H9 (cell line): ENCODE results near the gene NSUN2. TPM values are rescaled to one million over a fixed set of nuclear protein-coding genes. Genes with fewer than 3 reads are reported as not detected.

Source experiments
- DNase-seq: peaks from one replicate; pipeline ENCODE4 v3.0.0-alpha.2; 2017
- H2AFZ ChIP-seq: one replicate; pipeline ENCODE4 v1.6.1; 2013; ENCODE audit warnings: mild to moderate bottlenecking, low read length, control low read depth, moderate library complexity
- H2AK5ac ChIP-seq: 2 replicates; pipeline ENCODE4 v1.6.1; 2013; ENCODE audit warnings: low read length, control low read depth, mixed read lengths; ENCODE audit not compliant: insufficient read length
- H2BK120ac ChIP-seq: one replicate; pipeline ENCODE4 v1.6.1; 2013; ENCODE audit warnings: low read depth, mild to moderate bottlenecking, low read length, control low read depth, inconsistent platforms; ENCODE audit not compliant: poor library complexity, severe bottlenecking
- H2BK12ac ChIP-seq: 2 replicates; pipeline ENCODE4 v1.6.1; 2013; ENCODE audit warnings: low read length, control low read depth, mixed read lengths, low read depth; ENCODE audit not compliant: insufficient read length
- H2BK15ac ChIP-seq: 2 replicates; pipeline ENCODE4 v1.6.1; 2013; ENCODE audit warnings: low read depth, low read length, control low read depth
- H2BK20ac ChIP-seq: one replicate; pipeline ENCODE4 v1.6.1; 2013; ENCODE audit warnings: low read depth, mild to moderate bottlenecking, low read length, control low read depth, inconsistent platforms; ENCODE audit not compliant: poor library complexity, severe bottlenecking
- H2BK5ac ChIP-seq: 2 replicates; pipeline ENCODE4 v1.6.1; 2013; ENCODE audit warnings: low read length, control low read depth, mixed read lengths; ENCODE audit not compliant: insufficient read length
- H3K14ac ChIP-seq: 2 replicates; pipeline ENCODE4 v1.6.1; 2013; ENCODE audit warnings: low read length, control low read depth; ENCODE audit not compliant: insufficient read depth
- H3K18ac ChIP-seq: 2 replicates; pipeline ENCODE4 v1.6.1; 2013; ENCODE audit warnings: low read depth, mild to moderate bottlenecking, mixed read lengths, low read length, control low read depth; ENCODE audit not compliant: insufficient read length
- H3K23ac ChIP-seq: 2 replicates; pipeline ENCODE4 v1.6.1; 2013; ENCODE audit warnings: low read length, control low read depth, mixed read lengths, low read depth; ENCODE audit not compliant: insufficient read length
- H3K23me2 ChIP-seq: 2 replicates; pipeline ENCODE4 v1.6.1; 2013; ENCODE audit warnings: low read depth, mild to moderate bottlenecking, mixed read lengths, low read length, control low read depth; ENCODE audit not compliant: insufficient read length, poor library complexity, severe bottlenecking
- H3K27ac ChIP-seq: 2 replicates; pipeline ENCODE4 v1.5.1; 2013; ENCODE audit warnings: low read length, control low read depth, mixed read lengths, low read depth; ENCODE audit not compliant: insufficient read length
- H3K27me3 ChIP-seq: 2 replicates; pipeline ENCODE4 v1.6.1; 2013; ENCODE audit warnings: low read length, control low read depth, inconsistent platforms; ENCODE audit not compliant: insufficient read depth
- H3K4ac ChIP-seq: 2 replicates; pipeline ENCODE4 v1.6.1; 2013; ENCODE audit warnings: low read depth, mild to moderate bottlenecking, control low read depth, inconsistent platforms, low read length, moderate library complexity
- H3K4me1 ChIP-seq: 2 replicates; pipeline ENCODE4 v1.6.1; 2013; ENCODE audit warnings: low read length, control low read depth, inconsistent platforms; ENCODE audit not compliant: insufficient read depth
- H3K4me2 ChIP-seq: 2 replicates; pipeline ENCODE4 v1.6.1; 2013; ENCODE audit warnings: low read length, control low read depth, mixed read lengths; ENCODE audit not compliant: insufficient read length, insufficient read depth
- H3K56ac ChIP-seq: 2 replicates; pipeline ENCODE4 v1.6.1; 2013; ENCODE audit warnings: low read depth, mild to moderate bottlenecking, mixed read lengths, low read length, control low read depth; ENCODE audit not compliant: insufficient read length
- H3K79me1 ChIP-seq: 2 replicates; pipeline ENCODE4 v1.6.1; 2013; ENCODE audit warnings: low read depth, mild to moderate bottlenecking, moderate library complexity, low read length, control low read depth, inconsistent platforms; ENCODE audit not compliant: insufficient read depth, poor library complexity, severe bottlenecking
- H3K79me2 ChIP-seq: 2 replicates; pipeline ENCODE4 v1.6.1; 2013; ENCODE audit warnings: low read length, control low read depth, inconsistent platforms; ENCODE audit not compliant: insufficient read depth
- H3K9ac ChIP-seq: 2 replicates; pipeline ENCODE4 v1.6.1; 2013; ENCODE audit warnings: low read length, control low read depth, mixed read lengths; ENCODE audit not compliant: insufficient read length; ENCODE audit errors: extremely low read depth
- H3K9me3 ChIP-seq: one replicate; pipeline ENCODE4 v1.6.1; 2013; ENCODE audit warnings: low read depth, low read length, inconsistent platforms; ENCODE audit not compliant: control insufficient read depth
- H3T11ph ChIP-seq: one replicate; pipeline ENCODE4 v1.6.1; 2013; ENCODE audit warnings: mild to moderate bottlenecking, low read length, control low read depth, inconsistent platforms
- H4K20me1 ChIP-seq: one replicate; pipeline ENCODE4 v1.6.1; 2013; ENCODE audit not compliant: control insufficient read depth, insufficient read length, insufficient read depth
- H4K5ac ChIP-seq: 2 replicates; pipeline ENCODE4 v1.6.1; 2013; ENCODE audit warnings: low read depth, mild to moderate bottlenecking, mixed read lengths, low read length, control low read depth; ENCODE audit not compliant: insufficient read length
- H4K8ac ChIP-seq: replicated peaks from 2 replicates; pipeline ENCODE4 v1.6.1; 2013; ENCODE audit warnings: low read length, control low read depth, mixed read lengths, low read depth; ENCODE audit not compliant: insufficient read length
- H4K91ac ChIP-seq: 2 replicates; pipeline ENCODE4 v1.6.1; 2013; ENCODE audit warnings: low read depth, mild to moderate bottlenecking, moderate library complexity, mixed read lengths, low read length, control low read depth; ENCODE audit not compliant: insufficient read length
- H3K27ac Mint-ChIP-seq, 3 experiments: 2 replicates in 2 of 3; 3 replicates in 1 of 3; pipeline ENCODE4 v1.8.0; 2020 to 2021; ENCODE audit warnings: mixed read lengths in 3 of 3, mild to moderate bottlenecking in 1 of 3, moderate library complexity in 1 of 3
- H3K27me3 Mint-ChIP-seq: 2 replicates; pipeline ENCODE4 v1.8.0; 2021; ENCODE audit warnings: low read depth, mild to moderate bottlenecking, moderate library complexity, mixed read lengths
- H3K36me3 Mint-ChIP-seq, 3 experiments: 2 replicates in 2 of 3; 3 replicates in 1 of 3; pipeline ENCODE4 v1.8.0; 2020 to 2021; ENCODE audit warnings: low read depth in 3 of 3, mixed read lengths in 3 of 3; ENCODE audit not compliant: insufficient read depth in 1 of 3
- H3K4me1 Mint-ChIP-seq, 2 experiments: 2 replicates each; pipeline ENCODE4 v1.8.0; 2020; ENCODE audit warnings: mixed read lengths in 2 of 2
- H3K4me3 Mint-ChIP-seq, 2 experiments: 2 replicates in 1 of 2; 3 replicates in 1 of 2; pipeline ENCODE4 v1.8.0; 2020 to 2021; ENCODE audit warnings: mild to moderate bottlenecking in 2 of 2, mixed read lengths in 2 of 2, moderate library complexity in 1 of 2
- H3K9me3 Mint-ChIP-seq, 2 experiments: 2 replicates in 1 of 2; 3 replicates in 1 of 2; pipeline ENCODE4 v1.8.0; 2020; ENCODE audit warnings: mild to moderate bottlenecking in 2 of 2, mixed read lengths in 2 of 2, moderate library complexity in 1 of 2
- WGBS: extraction: QIAGEN DNeasy Blood & Tissue Kit; methylation state at CpG from one replicate; pipeline ENCODE4 v1.1.7; 2013; ENCODE audit warnings: missing lambda C conversion rate, low lambda C conversion rate, mixed read lengths; ENCODE audit not compliant: insufficient read length; ENCODE audit errors: extremely low coverage; 5-methylcytosine and 5-hydroxymethylcytosine counted together
- total RNA-seq: library from RNA; stranded (reverse); gene quantifications from 2 replicates; pipeline ENCODE4 v1.2.1, GENCODE V29; 2021
- TF ChIP-seq, protein P1 (sequence below): fragments of 200-600 bp; sonication (generic); conservative IDR thresholded peaks from 3 replicates; pipeline ENCODE4 v1.8.0; 2021; ENCODE audit warnings: antibody characterized with exemption, mild to moderate bottlenecking

Gene NSUN2
- total RNA-seq, 1 experiment from 2014 or later, result 115 TPM

DNA sequence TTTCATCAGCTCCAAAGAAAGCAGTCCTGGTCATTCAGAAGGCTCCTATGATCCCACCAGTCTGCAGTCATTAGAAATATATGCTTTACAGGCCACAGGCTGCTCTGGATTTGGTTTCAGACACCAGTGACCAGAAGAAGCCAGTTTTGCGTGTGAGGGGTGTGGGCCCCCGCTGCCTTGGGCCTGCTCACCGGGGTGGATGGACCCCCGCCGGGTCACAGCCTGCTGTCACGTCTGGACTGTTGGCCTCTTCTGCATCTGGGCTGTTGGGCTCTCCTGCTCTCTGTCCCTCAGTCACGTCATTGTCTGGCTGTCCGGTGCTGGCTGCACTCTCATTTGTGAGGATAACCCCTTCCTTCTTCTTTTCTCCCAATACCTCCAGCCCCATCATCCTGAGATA is 33.1 kb downstream of the NSUN2 start:
- no peak overlapping the region for H2BK12ac ChIP-seq
- no peak overlapping the region; the same call in 1 of the 2 replicates for H3K14ac ChIP-seq
- WGBS, result no CpG with 5 or more reads among the region's 8 CpGs
- no peaks in the 10 kb centered on the region for H3K79me2 ChIP-seq
- H3K23ac ChIP-seq, result no peak overlapping the region
- no peak overlapping the region for H2BK120ac ChIP-seq
- H3K27me3 ChIP-seq, result no peaks in the 10 kb centered on the region
- no peak overlapping the region for H3T11ph ChIP-seq
- no peak overlapping the region for H4K5ac ChIP-seq
- H3K4me1 ChIP-seq, result no peaks in the 10 kb centered on the region
- no peak overlapping the region for H4K8ac ChIP-seq
- no peaks in the 10 kb centered on the region for H3K79me1 ChIP-seq
- Mint-ChIP-seq H3K4me1 (0 out of 4 replicates have a peak, but pooled peaks cover 0 to 2% of the 10 kb centered on the region in 2 experiments), H3K27me3 (no peaks in the 10 kb centered on the region), H3K4me3 (no peak overlapping the region), H3K36me3 (peaks cover 46 to 84% (median 78%) of the 10 kb centered on the region in 3 experiments; a peak in 6 of 7 replicates), H3K27ac (no peak overlapping the region), H3K9me3 (no peaks in the 10 kb centered on the region)
- no peak overlapping the region for H2AFZ ChIP-seq
- H3K9ac ChIP-seq, result no peak overlapping the region
- no peak overlapping the region for H2BK5ac ChIP-seq
- H4K20me1 ChIP-seq, result no peaks in the 10 kb centered on the region
- H3K9me3 ChIP-seq, result no peaks in the 10 kb centered on the region
- no peak overlapping the region for H3K4ac ChIP-seq
- no peaks in the 10 kb centered on the region for H3K23me2 ChIP-seq
- H4K91ac ChIP-seq, result no peak overlapping the region
- no peak for DNase-seq
- no peak overlapping the region for H2BK20ac ChIP-seq
- H2AK5ac ChIP-seq, result no peak overlapping the region
- no peak overlapping the region for H3K18ac ChIP-seq
- H3K27ac ChIP-seq, result no peak overlapping the region
- H3K56ac ChIP-seq, result no peak overlapping the region
- no peak overlapping the region for H3K4me2 ChIP-seq
- H2BK15ac ChIP-seq, result no peak overlapping the region
- TF ChIP-seq, protein P1, sequence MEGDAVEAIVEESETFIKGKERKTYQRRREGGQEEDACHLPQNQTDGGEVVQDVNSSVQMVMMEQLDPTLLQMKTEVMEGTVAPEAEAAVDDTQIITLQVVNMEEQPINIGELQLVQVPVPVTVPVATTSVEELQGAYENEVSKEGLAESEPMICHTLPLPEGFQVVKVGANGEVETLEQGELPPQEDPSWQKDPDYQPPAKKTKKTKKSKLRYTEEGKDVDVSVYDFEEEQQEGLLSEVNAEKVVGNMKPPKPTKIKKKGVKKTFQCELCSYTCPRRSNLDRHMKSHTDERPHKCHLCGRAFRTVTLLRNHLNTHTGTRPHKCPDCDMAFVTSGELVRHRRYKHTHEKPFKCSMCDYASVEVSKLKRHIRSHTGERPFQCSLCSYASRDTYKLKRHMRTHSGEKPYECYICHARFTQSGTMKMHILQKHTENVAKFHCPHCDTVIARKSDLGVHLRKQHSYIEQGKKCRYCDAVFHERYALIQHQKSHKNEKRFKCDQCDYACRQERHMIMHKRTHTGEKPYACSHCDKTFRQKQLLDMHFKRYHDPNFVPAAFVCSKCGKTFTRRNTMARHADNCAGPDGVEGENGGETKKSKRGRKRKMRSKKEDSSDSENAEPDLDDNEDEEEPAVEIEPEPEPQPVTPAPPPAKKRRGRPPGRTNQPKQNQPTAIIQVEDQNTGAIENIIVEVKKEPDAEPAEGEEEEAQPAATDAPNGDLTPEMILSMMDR, result no peak
